ENCODE results near the gene GALNS.

Gene GALNS, protein sequence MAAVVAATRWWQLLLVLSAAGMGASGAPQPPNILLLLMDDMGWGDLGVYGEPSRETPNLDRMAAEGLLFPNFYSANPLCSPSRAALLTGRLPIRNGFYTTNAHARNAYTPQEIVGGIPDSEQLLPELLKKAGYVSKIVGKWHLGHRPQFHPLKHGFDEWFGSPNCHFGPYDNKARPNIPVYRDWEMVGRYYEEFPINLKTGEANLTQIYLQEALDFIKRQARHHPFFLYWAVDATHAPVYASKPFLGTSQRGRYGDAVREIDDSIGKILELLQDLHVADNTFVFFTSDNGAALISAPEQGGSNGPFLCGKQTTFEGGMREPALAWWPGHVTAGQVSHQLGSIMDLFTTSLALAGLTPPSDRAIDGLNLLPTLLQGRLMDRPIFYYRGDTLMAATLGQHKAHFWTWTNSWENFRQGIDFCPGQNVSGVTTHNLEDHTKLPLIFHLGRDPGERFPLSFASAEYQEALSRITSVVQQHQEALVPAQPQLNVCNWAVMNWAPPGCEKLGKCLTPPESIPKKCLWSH

DNA sequence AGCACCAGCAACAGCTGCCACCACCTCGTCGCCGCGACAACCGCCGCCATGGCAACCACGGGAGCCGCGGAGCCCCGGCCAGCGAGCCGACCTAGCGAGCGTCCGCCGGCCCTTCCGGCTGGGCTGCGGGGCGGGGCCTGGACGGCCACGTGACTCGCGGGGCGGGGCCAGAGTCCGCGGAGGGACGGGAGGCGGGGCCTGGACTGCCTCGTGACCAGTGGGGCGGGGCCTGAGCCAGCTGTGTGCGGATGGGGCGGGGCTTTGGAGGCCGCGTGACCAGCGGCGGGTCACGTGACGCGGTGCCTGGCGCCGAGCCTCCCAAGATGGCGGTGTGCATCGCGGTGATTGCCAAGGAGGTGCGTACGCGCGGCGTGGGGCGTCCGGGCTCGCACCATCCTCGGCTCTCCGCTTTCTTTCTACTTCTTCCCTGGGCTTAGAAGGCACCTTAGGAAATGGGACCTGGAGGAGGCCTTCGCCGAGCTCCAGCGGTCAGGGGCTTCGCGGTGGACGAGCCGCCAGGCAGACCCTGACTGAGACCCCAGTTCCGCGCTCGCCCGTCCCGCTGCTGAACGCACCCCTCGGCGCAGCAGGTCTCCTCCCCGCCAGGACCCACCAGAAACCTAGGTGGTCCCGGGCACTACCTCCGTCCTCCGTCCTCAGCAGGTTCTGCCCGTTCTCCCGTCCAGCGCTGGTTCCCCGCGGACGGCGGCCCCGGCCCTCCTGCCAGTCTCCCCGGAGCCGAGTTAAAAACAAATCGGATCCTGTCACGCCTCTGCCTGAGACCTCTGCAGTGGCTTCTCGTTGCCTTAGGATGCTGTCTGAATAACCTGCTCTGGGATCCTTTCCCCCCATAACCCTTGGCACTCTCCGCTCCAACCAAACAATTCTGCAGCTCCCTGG lies at the start of gene GALNS, which contains the start of gene TRAPPC2L:
TSS of gene GALNS (minus strand) at position 120 of the 900 bp plus-strand sequence. CDS start at position 50, 70 bp downstream.
TSS of gene TRAPPC2L (plus strand) at position 300 of the 900 bp plus-strand sequence. CDS start at position 324, 24 bp downstream.
- peaks cover 6% of the 10 kb centered on the region for H3K36me3 Mint-ChIP-seq (ENCODE audit: low read depth)
- H3K4me1 Mint-ChIP-seq = peaks cover 29% of the 10 kb centered on the region
- DNase-seq = peak; percentile 100
- peak within 1 kb of the TSS; percentile 88 for H3K27ac Mint-ChIP-seq
- no peaks in the 10 kb centered on the region for H3K9me3 Mint-ChIP-seq
- no peaks in the 10 kb centered on the region for H3K27me3 Mint-ChIP-seq
- H3K4me3 Mint-ChIP-seq = peak within 1 kb of the TSS; percentile 99
- ATAC-seq = peak; percentile 69

DNA sequence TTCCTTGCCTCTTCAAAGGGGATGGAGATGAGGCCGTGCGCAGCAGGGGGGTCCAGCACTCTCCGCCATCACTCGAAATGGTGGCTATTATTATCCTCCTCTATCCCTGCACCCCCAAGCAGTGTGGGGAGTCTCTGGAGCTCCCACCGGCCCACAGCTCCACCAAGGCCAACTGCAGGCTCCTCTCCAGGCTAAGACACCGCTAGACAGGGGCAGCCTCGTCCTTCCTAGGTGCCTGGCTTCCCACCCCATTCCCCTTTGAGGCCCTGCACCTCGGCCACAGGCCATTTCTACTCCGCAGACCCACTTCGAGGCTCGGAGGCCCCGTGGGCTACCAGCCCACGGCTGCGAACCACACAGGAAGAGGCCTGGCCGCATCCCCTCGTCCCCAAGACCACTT lies 49.3 kb upstream of the GALNS start:
- no peaks in the 10 kb centered on the region for H3K36me3 Mint-ChIP-seq (ENCODE audit: low read depth)
- no peaks in the 10 kb centered on the region for H3K27me3 Mint-ChIP-seq
- H3K4me3 Mint-ChIP-seq = no peak overlapping the region
- ATAC-seq = no peak
- H3K9me3 Mint-ChIP-seq = no peaks in the 10 kb centered on the region
- no peak overlapping the region for H3K27ac Mint-ChIP-seq
- no peaks in the 10 kb centered on the region for H3K4me1 Mint-ChIP-seq
- DNase-seq = no peak

DNA sequence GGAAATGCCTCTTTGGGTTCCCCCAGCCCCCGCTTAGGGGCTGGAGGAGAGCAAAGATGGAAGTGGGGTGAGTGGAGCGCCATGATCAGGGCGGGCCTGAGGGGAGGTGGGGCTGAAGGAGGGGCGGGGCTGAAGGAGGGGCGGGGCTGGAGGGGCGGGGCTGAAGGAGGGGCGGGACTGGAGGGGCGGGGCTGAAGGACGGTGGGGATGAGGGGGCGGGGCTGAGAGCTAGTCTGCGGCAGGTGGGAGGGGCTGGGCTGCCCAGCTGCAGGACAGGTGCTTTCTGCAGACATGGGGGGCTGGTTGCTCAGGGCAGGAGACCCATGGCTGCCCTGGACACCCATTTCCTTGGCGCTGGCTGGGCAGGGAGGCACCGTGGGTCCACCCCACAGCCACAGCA lies 48.8 kb upstream of the GALNS start:
- ATAC-seq (no peak), DNase-seq (peak; percentile 19)
- no peaks in the 10 kb centered on the region for H3K9me3 Mint-ChIP-seq
- no peaks in the 10 kb centered on the region for H3K4me1 Mint-ChIP-seq
- H3K27me3 Mint-ChIP-seq = no peaks in the 10 kb centered on the region
- no peak overlapping the region for H3K4me3 Mint-ChIP-seq
- no peak overlapping the region for H3K27ac Mint-ChIP-seq
- no peaks in the 10 kb centered on the region for H3K36me3 Mint-ChIP-seq (ENCODE audit: low read depth)

DNA sequence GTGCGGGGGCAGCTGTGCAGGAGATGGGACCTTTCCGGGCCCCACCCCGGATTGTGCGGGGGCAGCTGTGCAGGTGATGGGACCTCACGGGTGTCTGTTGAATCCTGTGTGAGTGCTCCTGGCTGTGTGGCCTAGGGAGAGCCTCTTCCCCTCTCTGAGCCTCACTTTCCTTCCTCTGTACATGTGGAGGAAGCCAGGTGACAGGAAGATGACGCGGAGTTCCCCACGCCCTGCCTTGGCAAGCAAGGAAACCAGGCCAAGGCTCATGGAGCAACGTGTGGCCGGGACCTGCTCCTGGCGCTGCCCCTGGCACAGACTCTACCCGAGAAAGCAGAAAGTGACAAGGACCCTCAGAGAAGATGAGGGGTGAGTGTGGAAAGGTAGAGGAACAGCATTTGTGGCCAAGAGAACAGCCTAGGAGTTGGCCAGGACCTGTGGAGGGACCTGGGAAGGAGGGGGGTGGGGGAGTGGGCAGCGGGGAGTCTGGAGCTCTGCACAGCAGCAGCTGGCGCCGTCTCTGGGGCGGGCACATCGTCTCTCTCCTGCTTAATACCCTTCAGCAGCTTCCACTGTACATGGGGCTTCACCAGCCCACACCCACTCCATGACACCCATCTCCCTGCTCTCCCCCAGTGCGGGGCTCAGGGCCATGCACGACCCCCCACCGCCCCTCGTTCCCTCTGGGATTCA lies 48.1 kb upstream of the GALNS start:
- Mint-ChIP-seq H3K9me3 (no peaks in the 10 kb centered on the region), H3K27me3 (no peaks in the 10 kb centered on the region), H3K36me3 (ENCODE audit: low read depth) (no peaks in the 10 kb centered on the region), H3K4me3 (no peak overlapping the region), H3K27ac (no peak overlapping the region), H3K4me1 (no peaks in the 10 kb centered on the region)
- DNase-seq = no peak
- ATAC-seq = no peak

DNA sequence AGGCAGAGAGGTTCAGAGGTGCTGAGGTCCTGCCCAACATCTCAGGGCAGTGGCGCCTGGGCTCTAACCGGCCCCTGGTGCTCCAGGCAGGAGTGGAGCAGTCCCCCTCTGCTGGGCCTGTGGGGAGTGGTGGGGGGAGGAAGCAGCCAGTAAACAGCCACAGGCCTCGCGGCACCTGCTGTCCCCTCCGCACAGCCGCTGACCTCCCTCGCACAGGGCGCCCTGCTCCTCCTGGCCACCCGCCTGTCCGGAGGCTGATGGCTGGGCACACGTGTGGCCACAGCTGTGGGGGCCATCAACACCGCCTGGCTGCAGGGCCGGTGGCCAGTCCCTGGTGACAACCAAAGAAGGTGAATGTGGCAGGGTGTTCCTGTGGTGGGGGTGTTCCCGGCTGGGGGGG lies 46.5 kb upstream of the GALNS start:
- no peak for DNase-seq
- H3K27ac Mint-ChIP-seq = no peak overlapping the region
- no peaks in the 10 kb centered on the region for H3K27me3 Mint-ChIP-seq
- H3K36me3 Mint-ChIP-seq (ENCODE audit: low read depth) = no peaks in the 10 kb centered on the region
- no peaks in the 10 kb centered on the region for H3K9me3 Mint-ChIP-seq
- no peak for ATAC-seq
- H3K4me3 Mint-ChIP-seq = no peak overlapping the region
- H3K4me1 Mint-ChIP-seq = no peaks in the 10 kb centered on the region

DNA sequence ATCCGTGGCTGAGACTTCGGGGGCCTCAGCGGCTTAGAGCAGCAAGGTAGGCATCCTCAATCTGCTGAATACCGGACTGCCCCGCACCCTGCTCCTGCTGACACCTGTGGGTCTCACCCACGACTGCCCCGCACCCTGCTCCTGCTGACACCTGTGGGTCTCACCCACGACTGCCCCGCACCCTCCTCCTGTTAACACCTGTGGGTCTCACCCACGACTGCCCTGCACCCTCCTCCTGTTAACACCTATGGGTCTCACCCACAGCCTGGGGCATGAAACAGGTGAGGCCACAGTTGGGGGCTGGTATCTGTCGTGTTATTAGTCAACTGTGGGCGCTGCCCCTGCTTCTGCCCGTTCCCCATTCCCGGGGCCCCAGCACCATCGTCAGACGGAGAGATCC lies 46.0 kb upstream of the GALNS start:
- Mint-ChIP-seq H3K27me3 (no peaks in the 10 kb centered on the region), H3K9me3 (no peaks in the 10 kb centered on the region), H3K27ac (no peak overlapping the region), H3K4me3 (no peak overlapping the region), H3K4me1 (no peaks in the 10 kb centered on the region), H3K36me3 (ENCODE audit: low read depth) (no peaks in the 10 kb centered on the region)
- ATAC-seq (no peak), DNase-seq (no peak)

DNA sequence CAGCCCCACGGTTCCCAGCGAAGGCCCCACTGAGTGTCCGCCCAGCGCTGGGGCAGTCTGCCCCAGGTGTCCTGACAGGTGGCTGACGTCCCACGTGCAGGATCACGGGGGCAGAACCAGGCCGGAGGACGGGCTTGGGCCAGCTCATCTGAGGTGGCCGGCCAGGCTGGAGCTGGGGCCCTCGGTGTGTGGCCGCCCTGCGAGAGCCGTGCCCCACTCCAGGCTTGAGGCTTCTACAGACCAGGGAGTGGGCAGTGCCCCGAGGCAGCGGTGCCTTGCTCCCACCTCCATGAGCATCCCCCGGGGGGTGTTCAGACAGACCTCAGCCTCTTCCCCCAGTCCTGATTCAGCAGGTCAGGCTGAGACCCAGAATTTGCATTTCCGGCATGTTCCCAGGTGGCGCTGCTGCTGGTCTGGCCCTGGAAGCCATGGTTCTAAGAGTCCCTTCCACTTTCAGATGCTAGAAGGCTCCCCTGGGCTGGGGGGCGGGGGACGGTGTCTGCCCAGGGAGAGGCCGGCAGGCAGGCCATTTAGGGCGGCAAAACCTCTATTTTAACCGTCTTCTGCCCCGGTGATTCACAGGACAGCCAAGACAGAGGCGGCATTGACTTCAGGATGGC lies 45.1 kb upstream of the GALNS start:
- Mint-ChIP-seq H3K27me3 (no peaks in the 10 kb centered on the region), H3K4me3 (no peak overlapping the region), H3K27ac (no peak overlapping the region), H3K9me3 (no peaks in the 10 kb centered on the region), H3K36me3 (ENCODE audit: low read depth) (no peaks in the 10 kb centered on the region), H3K4me1 (no peaks in the 10 kb centered on the region)
- DNase-seq = no peak
- no peak for ATAC-seq

DNA sequence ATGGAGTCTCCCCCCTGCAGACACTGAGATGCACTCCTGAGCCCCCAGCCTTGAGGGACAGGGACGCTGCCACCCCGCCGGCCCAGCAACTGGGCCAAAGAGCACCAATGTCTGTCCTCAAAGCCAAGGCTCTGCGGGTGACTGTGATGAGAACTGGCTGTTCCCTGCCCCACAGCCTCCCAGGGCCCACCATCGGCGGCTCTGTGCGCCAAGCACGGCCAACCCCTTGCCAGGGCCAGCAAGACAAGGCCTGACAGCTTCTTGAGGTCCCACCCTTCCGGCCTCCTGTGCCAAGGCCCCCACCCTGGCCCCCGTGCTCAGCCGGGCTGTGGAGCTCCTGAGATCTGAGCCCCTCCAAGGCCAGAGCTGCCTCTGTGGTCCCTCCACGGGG lies 43.9 kb upstream of the GALNS start:
- ATAC-seq = no peak
- Mint-ChIP-seq H3K27ac (no peak overlapping the region), H3K36me3 (ENCODE audit: low read depth) (no peaks in the 10 kb centered on the region), H3K9me3 (no peaks in the 10 kb centered on the region), H3K4me3 (no peak overlapping the region), H3K4me1 (no peaks in the 10 kb centered on the region), H3K27me3 (no peaks in the 10 kb centered on the region)
- DNase-seq = no peak

DNA sequence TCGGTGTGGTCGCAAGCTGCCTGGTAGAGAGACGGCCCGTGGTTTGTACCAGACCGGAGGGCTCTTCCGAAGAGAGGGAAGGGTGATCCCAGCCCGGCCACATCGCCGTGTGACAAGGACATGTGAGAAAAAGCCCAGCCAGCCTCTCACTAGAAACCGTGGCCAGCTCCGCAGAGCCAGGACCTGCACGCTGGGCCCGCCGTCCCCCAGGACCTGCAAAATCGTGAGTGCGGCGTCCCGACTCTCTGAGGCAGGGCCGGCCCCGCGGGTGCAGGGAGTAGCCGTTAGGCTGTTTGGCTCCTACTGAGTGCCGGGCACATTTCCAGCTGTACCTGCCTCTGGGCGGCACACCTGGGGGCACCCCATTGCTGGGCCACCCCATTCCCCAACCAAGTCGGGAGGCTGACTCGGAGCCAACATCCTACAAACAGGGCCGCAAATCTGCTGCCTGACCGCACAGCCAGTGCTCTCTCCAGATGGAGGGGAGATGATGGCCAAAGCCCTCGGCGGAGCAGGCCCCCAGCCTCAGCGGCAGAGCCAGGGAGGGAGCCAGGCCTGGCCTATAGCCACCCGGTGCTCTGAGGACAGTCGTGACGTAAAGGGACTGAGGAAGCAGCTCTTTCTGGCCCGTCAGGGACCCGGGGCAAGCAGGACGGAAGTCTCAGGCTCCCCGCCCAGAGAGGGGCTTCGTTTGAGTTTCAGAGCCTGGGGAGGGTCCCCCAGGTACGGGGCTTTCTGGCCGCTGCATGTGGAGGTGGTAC lies 43.3 kb upstream of the GALNS start:
- H3K4me1 Mint-ChIP-seq = no peaks in the 10 kb centered on the region
- H3K27ac Mint-ChIP-seq = no peak overlapping the region
- ATAC-seq = no peak
- H3K4me3 Mint-ChIP-seq = no peak overlapping the region
- H3K27me3 Mint-ChIP-seq = no peaks in the 10 kb centered on the region
- no peak for DNase-seq
- H3K9me3 Mint-ChIP-seq = no peaks in the 10 kb centered on the region
- no peaks in the 10 kb centered on the region for H3K36me3 Mint-ChIP-seq (ENCODE audit: low read depth)

DNA sequence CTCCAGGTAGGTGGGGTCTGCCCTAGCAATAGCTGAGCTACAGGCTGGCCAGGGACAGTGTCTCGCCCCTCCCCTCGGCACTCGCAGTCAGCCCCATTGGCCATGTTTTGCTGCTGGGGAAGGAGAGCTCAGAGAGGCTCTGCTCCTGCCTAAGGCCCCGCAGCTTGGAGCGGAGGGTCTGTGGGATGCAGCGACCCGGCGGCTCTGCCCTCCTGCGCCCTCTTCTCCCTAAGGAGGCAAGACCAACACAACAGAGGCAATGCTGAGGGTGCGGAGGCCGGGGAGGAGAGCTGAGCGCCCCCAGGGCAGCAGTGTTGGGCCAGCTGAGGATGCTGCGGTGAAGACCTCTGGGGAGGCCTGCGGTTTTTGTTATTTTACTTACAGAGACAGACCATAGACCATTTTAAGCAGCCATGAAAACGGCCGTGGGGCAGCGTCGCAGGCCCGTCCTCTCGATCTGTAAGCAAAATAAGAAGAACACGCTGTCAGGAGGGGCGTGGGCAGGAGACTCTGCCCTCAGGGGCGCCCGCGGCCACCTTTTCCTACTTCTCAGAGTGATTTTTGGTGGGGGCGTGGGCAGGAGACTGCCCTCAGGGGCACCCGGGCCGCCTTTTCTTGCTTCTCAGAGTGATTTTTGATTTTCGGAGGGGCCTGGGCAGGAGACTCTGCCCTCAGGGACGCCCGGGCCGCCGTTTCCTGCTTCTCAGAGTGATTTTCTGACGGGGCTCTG lies 41.1 kb upstream of the GALNS start:
- ATAC-seq (no peak), DNase-seq (no peak)
- Mint-ChIP-seq H3K27me3 (no peaks in the 10 kb centered on the region), H3K27ac (no peak overlapping the region), H3K9me3 (no peaks in the 10 kb centered on the region), H3K36me3 (ENCODE audit: low read depth) (no peaks in the 10 kb centered on the region), H3K4me3 (no peak overlapping the region), H3K4me1 (no peaks in the 10 kb centered on the region)

DNA sequence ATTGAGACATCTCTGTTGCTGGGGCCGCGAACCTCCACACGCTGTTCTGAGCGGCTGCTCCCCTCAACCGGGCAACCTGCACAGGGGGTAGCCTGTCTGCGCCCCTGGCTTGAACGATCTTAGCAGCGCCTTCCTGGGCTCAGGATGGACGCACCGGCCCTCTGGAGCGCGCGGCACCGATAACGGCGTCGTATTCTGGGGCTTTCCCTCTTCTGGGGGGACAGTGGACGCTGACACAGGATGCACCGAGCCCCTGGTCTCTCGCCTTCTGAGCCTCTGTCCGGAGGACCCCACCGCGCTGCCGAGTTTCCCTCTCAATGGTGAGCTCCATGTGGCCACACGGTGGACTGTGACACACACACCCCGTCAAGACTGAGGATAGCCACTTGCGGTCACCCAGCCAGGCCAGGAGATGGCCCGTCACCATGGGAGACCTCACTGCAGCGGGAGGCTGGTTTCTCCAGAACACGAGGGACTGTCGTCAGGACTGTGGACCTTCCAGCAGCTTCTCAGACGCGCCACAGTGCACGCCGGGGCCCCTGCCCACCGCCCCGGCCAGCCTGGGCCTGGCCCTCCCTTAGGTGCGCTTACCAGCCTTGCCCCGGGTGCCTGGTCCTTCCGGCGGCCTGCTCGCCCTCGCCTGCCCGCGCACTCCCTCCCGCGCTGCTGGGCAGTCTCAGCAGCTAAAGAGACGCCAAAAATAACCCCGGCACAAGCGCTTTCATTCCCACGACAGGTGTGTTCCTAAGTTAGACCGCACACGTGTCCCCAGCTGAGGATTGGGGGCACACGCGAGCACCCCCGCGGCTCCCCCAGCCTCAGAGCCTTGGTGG lies 39.7 kb upstream of the GALNS start:
- Mint-ChIP-seq H3K4me3 (no peak overlapping the region), H3K36me3 (ENCODE audit: low read depth) (no peaks in the 10 kb centered on the region), H3K9me3 (no peaks in the 10 kb centered on the region), H3K4me1 (no peaks in the 10 kb centered on the region), H3K27me3 (no peaks in the 10 kb centered on the region), H3K27ac (no peak overlapping the region)
- ATAC-seq (no peak), DNase-seq (no peak)

DNA sequence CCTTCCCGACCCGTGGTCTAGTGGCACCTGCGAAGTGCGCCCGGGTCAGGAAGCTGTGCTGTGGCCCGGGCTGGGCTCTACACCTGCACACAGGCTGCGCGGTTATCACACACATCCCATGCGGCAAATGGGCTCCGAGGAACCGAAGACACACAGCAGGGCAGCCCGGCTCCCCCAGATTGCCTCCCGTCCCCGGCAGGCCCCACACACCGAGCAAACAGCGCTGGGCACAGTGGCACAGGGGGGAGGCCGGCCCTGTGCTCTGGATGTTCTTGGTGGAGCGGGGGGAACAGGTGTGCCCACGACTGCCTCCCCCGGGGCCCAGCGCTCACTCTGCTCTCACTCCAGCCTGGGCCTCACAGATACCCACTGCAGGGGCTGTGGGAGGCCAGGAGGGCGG lies 38.6 kb upstream of the GALNS start:
- no peaks in the 10 kb centered on the region for H3K36me3 Mint-ChIP-seq (ENCODE audit: low read depth)
- H3K27me3 Mint-ChIP-seq = no peaks in the 10 kb centered on the region
- H3K9me3 Mint-ChIP-seq = no peaks in the 10 kb centered on the region
- DNase-seq (no peak), ATAC-seq (no peak)
- H3K4me3 Mint-ChIP-seq = no peak overlapping the region
- no peak overlapping the region for H3K27ac Mint-ChIP-seq
- H3K4me1 Mint-ChIP-seq = no peaks in the 10 kb centered on the region
